WTC11 (cell line): ENCODE data around the gene TTC6. TPM values are rescaled to one million over a fixed set of nuclear protein-coding genes. Genes with fewer than 3 reads are reported as not detected.

Source experiments
- ATAC-seq: fragments of 200-7000 bp; cut with Tn5 transposase; 2 replicates; pipeline ENCODE4 v1.10.0; 2021; ENCODE audit warnings: mild to moderate bottlenecking, moderate library complexity
- CTCF ChIA-PET: fragments of 300-600 bp; sonication (Branson Sonifier 250); formaldehyde crosslinking; loops from one replicate; lab custom pipeline; 2021; ENCODE audit warnings: antibody characterized with exemption; lab: Charles Lee
- POLR2A ChIA-PET: fragments of 350-600 bp; sonication (Branson Sonifier 250); formaldehyde crosslinking; loops from one replicate; lab custom pipeline; 2021; ENCODE audit warnings: antibody characterized with exemption; lab: Charles Lee
- DNase-seq: peaks from one replicate; pipeline ENCODE4 v3.0.0; 2021; ENCODE audit warnings: low spot score
- H3K27ac Mint-ChIP-seq: 2 replicates; pipeline ENCODE4 v1.8.0; 2021; ENCODE audit warnings: mixed read lengths
- H3K27me3 Mint-ChIP-seq: 2 replicates; pipeline ENCODE4 v1.8.0; 2021; ENCODE audit warnings: low read depth, mild to moderate bottlenecking, moderate library complexity, mixed read lengths
- H3K36me3 Mint-ChIP-seq: 2 replicates; pipeline ENCODE4 v1.8.0; 2021; ENCODE audit warnings: mixed read lengths
- H3K4me1 Mint-ChIP-seq: 2 replicates; pipeline ENCODE4 v1.8.0; 2022; ENCODE audit warnings: mixed read lengths
- H3K4me3 Mint-ChIP-seq: 2 replicates; pipeline ENCODE4 v1.8.0; 2021; ENCODE audit warnings: mild to moderate bottlenecking, moderate library complexity, mixed read lengths
- H3K9me3 Mint-ChIP-seq: 2 replicates; pipeline ENCODE4 v1.8.0; 2021; ENCODE audit warnings: mixed read lengths
- ATF2 ChIP-seq: sonication (generic); formaldehyde crosslinking; IDR thresholded peaks from 2 replicates; pipeline ENCODE4 v1.8.1; 2022; ENCODE audit warnings: low read depth, missing genetic modification reagents, borderline replicate concordance
- CBFB ChIP-seq: sonication (generic); formaldehyde crosslinking; IDR thresholded peaks from 2 replicates; pipeline ENCODE4 v1.8.1; 2022; ENCODE audit warnings: mild to moderate bottlenecking, low read depth, missing genetic modification reagents
- CDX4 ChIP-seq: fragments of 250-450 bp; sonication (Bioruptor Pico); IDR thresholded peaks from 2 replicates; pipeline ENCODE4 v1.9.0; 2021; ENCODE audit warnings: moderate library complexity, mild to moderate bottlenecking, inconsistent platforms, borderline replicate concordance
- CTCF ChIP-seq: fragments of 200-600 bp; IDR thresholded peaks from 2 replicates; pipeline ENCODE4 v1.8.0; 2022; ENCODE audit warnings: antibody characterized with exemption
- E2F4 ChIP-seq: sonication (generic); formaldehyde crosslinking; IDR thresholded peaks from 2 replicates; pipeline ENCODE4 v1.8.1; 2022; ENCODE audit warnings: low read depth, mild to moderate bottlenecking, moderate library complexity, missing genetic modification reagents, borderline replicate concordance
- GABPB1 ChIP-seq: sonication (generic); formaldehyde crosslinking; IDR thresholded peaks from 2 replicates; pipeline ENCODE4 v1.8.1; 2023; ENCODE audit warnings: mild to moderate bottlenecking, missing genetic modification reagents
- JAZF1 ChIP-seq: fragments of 250-450 bp; sonication (Bioruptor Pico); IDR thresholded peaks from 2 replicates; pipeline ENCODE4 v1.9.0; 2021; ENCODE audit warnings: moderate library complexity, mild to moderate bottlenecking, inconsistent platforms
- MAX ChIP-seq: sonication (generic); formaldehyde crosslinking; IDR thresholded peaks from 2 replicates; pipeline ENCODE4 v1.8.0; 2022; ENCODE audit warnings: mild to moderate bottlenecking, missing genetic modification reagents
- MYBL2 ChIP-seq: sonication (generic); formaldehyde crosslinking; IDR thresholded peaks from 2 replicates; pipeline ENCODE4 v1.8.1; 2023; ENCODE audit warnings: mild to moderate bottlenecking, moderate library complexity, missing genetic modification reagents
- RELA ChIP-seq: sonication (generic); formaldehyde crosslinking; IDR thresholded peaks from 2 replicates; pipeline ENCODE4 v1.8.1; 2022; ENCODE audit warnings: missing genetic modification reagents, mild to moderate bottlenecking, borderline replicate concordance
- SOX15 ChIP-seq: fragments of 250-450 bp; sonication (Bioruptor Pico); IDR thresholded peaks from 2 replicates; pipeline ENCODE4 v1.9.0; 2021; ENCODE audit warnings: mild to moderate bottlenecking
- TEAD1 ChIP-seq: sonication (generic); formaldehyde crosslinking; IDR thresholded peaks from 2 replicates; pipeline ENCODE4 v1.8.0; 2022; ENCODE audit warnings: mild to moderate bottlenecking, missing genetic modification reagents
- TEAD4 ChIP-seq: sonication (generic); formaldehyde crosslinking; IDR thresholded peaks from 2 replicates; pipeline ENCODE4 v1.8.0; 2022; ENCODE audit warnings: mild to moderate bottlenecking, missing genetic modification reagents
- USF1 ChIP-seq: sonication (generic); formaldehyde crosslinking; IDR thresholded peaks from 2 replicates; pipeline ENCODE4 v1.8.0; 2022; ENCODE audit warnings: mild to moderate bottlenecking, missing genetic modification reagents
- ZBTB21 ChIP-seq: sonication (generic); formaldehyde crosslinking; IDR thresholded peaks from 2 replicates; pipeline ENCODE4 v1.8.1; 2023; ENCODE audit warnings: mild to moderate bottlenecking, missing genetic modification reagents, borderline replicate concordance
- ZNF219 ChIP-seq: sonication (generic); formaldehyde crosslinking; IDR thresholded peaks from 2 replicates; pipeline ENCODE4 v1.8.0; 2023; ENCODE audit warnings: missing genetic modification reagents, mild to moderate bottlenecking, borderline replicate concordance
- ZNF317 ChIP-seq: sonication (generic); formaldehyde crosslinking; IDR thresholded peaks from 2 replicates; pipeline ENCODE4 v1.8.1; 2023; ENCODE audit warnings: low read depth, mild to moderate bottlenecking, moderate library complexity, missing genetic modification reagents, borderline replicate concordance
- ZNF425 ChIP-seq: fragments of 250-450 bp; sonication (Bioruptor Pico); conservative IDR thresholded peaks from 2 replicates; pipeline ENCODE4 v1.9.0; 2021; ENCODE audit warnings: mild to moderate bottlenecking
- ZNF532 ChIP-seq: fragments of 250-450 bp; sonication (Bioruptor Pico); IDR thresholded peaks from 2 replicates; pipeline ENCODE4 v1.9.0; 2021; ENCODE audit warnings: mild to moderate bottlenecking, borderline replicate concordance
- total RNA-seq: library from RNA; stranded (reverse); gene quantifications from 3 replicates; pipeline ENCODE4 v1.2.3, GENCODE V29; 2021

TTC6 gene
- total RNA-seq, 1 experiment from 2014 or later = not detected

GRCh38 chr14:37563189-37563588 lies 32.2 kb upstream of the TTC6 start (continued):
- TF ChIP-seq ZNF532 (CRISPR knock-in tag) = no peak
- TF ChIP-seq CBFB (CRISPR knock-in tag) = no peak
- TF ChIP-seq ATF2 = no peak

GRCh38 chr14:37565550-37565949 lies 29.9 kb upstream of the TTC6 start:
- peak; percentile 21 for DNase-seq
- no peak overlapping the region for H3K4me3 Mint-ChIP-seq
- no peaks in the 10 kb centered on the region for H3K36me3 Mint-ChIP-seq
- ATAC-seq = peak; percentile 38; the same call in 1 of the 2 replicates
- H3K4me1 Mint-ChIP-seq = peaks cover 9% of the 10 kb centered on the region
- ChIA-PET CTCF (interaction anchor here (1.0 kb wide), 1 partner anchor 225 kb away, joined by 3 read pairs; no protein-coding TSS in a partner anchor), POLR2A (no interaction called here)
- no peaks in the 10 kb centered on the region for H3K27me3 Mint-ChIP-seq
- no peaks in the 10 kb centered on the region for H3K9me3 Mint-ChIP-seq
- H3K27ac Mint-ChIP-seq = no peak overlapping the region
- peak; percentile 23; the same call in 1 of the 2 replicates for TF ChIP-seq CTCF
- no peak for TF ChIP-seq ZNF219 (CRISPR knock-in tag)
- TF ChIP-seq GABPB1 (CRISPR knock-in tag) = 0 out of 2 replicates have a peak, but pooled peaks have one; percentile 22

GRCh38 chr14:37566811-37567371 lies 28.5 kb upstream of the TTC6 start:
- no peaks in the 10 kb centered on the region for H3K27me3 Mint-ChIP-seq
- no peak for DNase-seq
- ChIA-PET CTCF (no interaction called here), POLR2A (no interaction called here)
- H3K9me3 Mint-ChIP-seq = no peaks in the 10 kb centered on the region
- H3K4me3 Mint-ChIP-seq = no peak overlapping the region
- peaks cover 9% of the 10 kb centered on the region for H3K4me1 Mint-ChIP-seq
- no peaks in the 10 kb centered on the region for H3K36me3 Mint-ChIP-seq
- ATAC-seq = peak; percentile 50
- no peak overlapping the region for H3K27ac Mint-ChIP-seq
- no peak for TF ChIP-seq SOX15 (CRISPR knock-in tag)
- TF ChIP-seq TEAD1 (CRISPR knock-in tag) = no peak
- TF ChIP-seq ZBTB21 (CRISPR knock-in tag) = no peak
- TF ChIP-seq MAX (CRISPR knock-in tag) = no peak
- no peak for TF ChIP-seq RELA (CRISPR knock-in tag)
- TF ChIP-seq JAZF1 = no peak
- TF ChIP-seq ZNF317 (CRISPR knock-in tag) = no peak
- TF ChIP-seq E2F4 (CRISPR knock-in tag) = no peak
- TF ChIP-seq MYBL2 (CRISPR knock-in tag) = no peak
- no peak for TF ChIP-seq USF1 (CRISPR knock-in tag)
- TF ChIP-seq CDX4 (CRISPR knock-in tag) = no peak
- TF ChIP-seq TEAD4 = no peak
- no peak for TF ChIP-seq ZNF425
